Endothelial cell of umbilical vein (primary cell): Measurements from ENCODE around the gene MAPK9. TPM values are rescaled to one million over a fixed set of nuclear protein-coding genes. Genes with fewer than 3 reads are reported as not detected.

Experiments
- BruUV-seq: library from RNA; stranded (reverse); fragments of 400-500 nt; replicated peaks from 2 replicates; lab custom pipeline; 2021; lab: Mats Ljungman, UMichigan
- CTCF ChIA-PET: fragments of 300-600, 350-600 bp; sonication (Branson Sonifier 250); formaldehyde crosslinking; loops from one replicate; lab custom pipeline; 2021; ENCODE audit warnings: antibody characterized with exemption, inconsistent platforms; lab: Charles Lee
- POLR2A ChIA-PET: fragments of 300-600, 350-600 bp; sonication (Branson Sonifier 250); formaldehyde crosslinking; loops from one replicate; lab custom pipeline; 2021; ENCODE audit warnings: antibody characterized with exemption, inconsistent platforms; lab: Charles Lee
- DNase-seq: peaks from one replicate; pipeline ENCODE4 v3.0.0-alpha.2; 2011; ENCODE audit warnings: low read depth, low spot score
- FAIRE-seq: peaks from 2 replicates; lab custom pipeline; 2011; peaks lifted over from hg19 to GRCh38; lab: Jason Lieb, UNC
- H2AFZ ChIP-seq: 2 replicates; pipeline ENCODE4 v1.6.0; 2012; ENCODE audit warnings: low read depth, low read length, control low read depth, inconsistent platforms
- H3K27ac ChIP-seq: 2 replicates; pipeline ENCODE4 v1.5.1; 2011; ENCODE audit warnings: low read depth, mild to moderate bottlenecking, control low read depth, low read length, moderate library complexity; ENCODE audit not compliant: insufficient read depth
- H3K27me3 ChIP-seq, 2 experiments: 2 replicates each; pipeline versions ENCODE4 v1.6.0 to v1.6.1; 2011; ENCODE audit warnings: low read length in 2 of 2, mixed read lengths in 1 of 2; ENCODE audit not compliant: control insufficient read depth in 2 of 2, insufficient read depth in 2 of 2
- H3K36me3 ChIP-seq, 2 experiments: 2 replicates in 1 of 2; 3 replicates in 1 of 2; pipeline ENCODE4 v1.5.1; 2011; ENCODE audit warnings: low read length in 2 of 2, mild to moderate bottlenecking in 1 of 2, moderate library complexity in 1 of 2; ENCODE audit not compliant: control insufficient read depth in 2 of 2, insufficient read depth in 2 of 2; ENCODE audit errors: extremely low read depth in 1 of 2
- H3K4me1 ChIP-seq: 3 replicates; pipeline ENCODE4 v1.5.1; 2011; ENCODE audit warnings: mild to moderate bottlenecking, low read length; ENCODE audit not compliant: control insufficient read depth, insufficient read depth; ENCODE audit errors: extremely low read depth
- H3K4me2 ChIP-seq: 2 replicates; pipeline ENCODE4 v1.6.1; 2011; ENCODE audit warnings: low read length, control low read depth, mixed read lengths; ENCODE audit not compliant: insufficient read depth
- H3K4me3 ChIP-seq, 3 experiments: fragments of 200-600 bp in 1 of 3; sonication (generic), shearing (Covaris generic) in 1 of 3; replicated peaks in 1 of 3; 2 replicates each; pipeline ENCODE4 v1.5.1; 2011 to 2016; ENCODE audit warnings: control low read depth in 3 of 3, low read length in 3 of 3, mild to moderate bottlenecking in 2 of 3, inconsistent platforms in 1 of 3, low read depth in 1 of 3, moderate library complexity in 1 of 3; ENCODE audit not compliant: insufficient read depth in 1 of 3
- H3K79me2 ChIP-seq: 2 replicates; pipeline ENCODE4 v1.6.0; 2012; ENCODE audit warnings: low read length, inconsistent platforms; ENCODE audit not compliant: control insufficient read depth, insufficient read depth
- H3K9ac ChIP-seq: replicated peaks from 2 replicates; pipeline ENCODE3; 2011; ENCODE audit warnings: low read length, control low read depth; ENCODE audit not compliant: insufficient read depth; ENCODE audit errors: extremely low read depth
- H3K9me1 ChIP-seq: replicated peaks from 3 replicates; pipeline ENCODE4 v1.6.0; 2011; ENCODE audit warnings: mild to moderate bottlenecking, low read length; ENCODE audit not compliant: control insufficient read depth, insufficient read depth; ENCODE audit errors: extremely low read depth
- H3K9me3 ChIP-seq: replicated peaks from 2 replicates; pipeline ENCODE4 v1.5.1; 2012; ENCODE audit warnings: low read length, inconsistent platforms; ENCODE audit not compliant: control insufficient read depth, insufficient read depth
- H4K20me1 ChIP-seq: replicated peaks from 2 replicates; pipeline ENCODE3; 2011; ENCODE audit warnings: mild to moderate bottlenecking, low read length; ENCODE audit not compliant: control insufficient read depth, insufficient read depth; ENCODE audit errors: extremely low read depth
- EZH2 ChIP-seq: IDR thresholded peaks from 2 replicates; pipeline ENCODE4 v1.6.1; 2012; ENCODE audit warnings: borderline replicate concordance, low read depth, mild to moderate bottlenecking, moderate library complexity, low read length, inconsistent platforms; ENCODE audit not compliant: severe bottlenecking
- FOS ChIP-seq: IDR thresholded peaks from 2 replicates; pipeline ENCODE4 v1.6.1; 2011; ENCODE audit warnings: mild to moderate bottlenecking, low read length, moderate library complexity, borderline replicate concordance; ENCODE audit not compliant: insufficient read depth
- GATA2 ChIP-seq: IDR thresholded peaks from 2 replicates; pipeline ENCODE4 v1.7.0; 2011; ENCODE audit warnings: low read depth, mild to moderate bottlenecking, moderate library complexity, mixed read lengths, low read length; ENCODE audit not compliant: insufficient read length, insufficient read depth
- JUN ChIP-seq: IDR thresholded peaks from 2 replicates; pipeline ENCODE4 v1.6.1; 2011; ENCODE audit warnings: borderline replicate concordance, low read depth; ENCODE audit not compliant: insufficient read length, insufficient read depth
- MYC ChIP-seq: IDR thresholded peaks from one replicate; pipeline ENCODE4 v1.6.1; 2011; ENCODE audit warnings: mild to moderate bottlenecking, low read depth, low read length
- POLR2A ChIP-seq: IDR thresholded peaks from 2 replicates; pipeline ENCODE4 v1.6.1; 2012; ENCODE audit warnings: low read depth, mild to moderate bottlenecking, control low read depth, low read length
- POLR2AphosphoS5 ChIP-seq: IDR thresholded peaks from 2 replicates; pipeline ENCODE4 v1.6.1; 2012; ENCODE audit warnings: low read depth, mild to moderate bottlenecking, control low read depth, low read length, moderate library complexity; ENCODE audit not compliant: insufficient read depth
- dilution Hi-C: fragments of 300-500 bp; cut with MboI; formaldehyde crosslinking; loops from one replicate; pipeline ENCODE4 v1.15.0; 2019; ENCODE audit warnings: low sequenced_read_pairs; ENCODE audit not compliant: extremely low pct_ligation_motif_present
- intact Hi-C: fragments of 100-400 bp; cut with micrococcal nuclease; formaldehyde crosslinking; loops from one replicate; pipeline ENCODE4 v1.10.0; 2022
- polyA plus RNA-seq, 4 experiments: library from polyadenylated mRNA; depleted of rRNA in 3 of 4; stranded (reverse) in 3 of 4; unstranded in 1 of 4; fragments of >200 nt; gene quantifications; 2 replicates each; pipeline versions ENCODE4 v1.2.1 to v1.2.3, GENCODE V29; 2011 to 2012; ENCODE audit warnings: missing spikeins in 1 of 4
- total RNA-seq: library from RNA; stranded (reverse); gene quantifications from 2 replicates; pipeline ENCODE4 v1.2.3, GENCODE V29; 2021
- TF ChIP-seq, protein P1 (sequence below): IDR thresholded peaks from 2 replicates; pipeline ENCODE4 v1.6.1; 2011; ENCODE audit not compliant: insufficient read depth, insufficient read length
- TF ChIP-seq, protein P2 (sequence below), 2 donors: IDR thresholded peaks; 1 replicate in 1 of 2; 2 replicates in 1 of 2; pipeline ENCODE4 v1.5.1; 2011; ENCODE audit warnings: low read length in 2 of 2, mild to moderate bottlenecking in 2 of 2, moderate library complexity in 2 of 2, control low read depth in 1 of 2, inconsistent platforms in 1 of 2, low read depth in 1 of 2; ENCODE audit not compliant: insufficient read depth in 1 of 2; ENCODE audit errors: extremely low read depth in 1 of 2

Gene MAPK9
- total and polyA plus RNA-seq, 2 donors (not counting 3 experiments of a cell fraction or from before 2014, with no cell fraction given), result 24.6 to 34.8 TPM

DNA sequence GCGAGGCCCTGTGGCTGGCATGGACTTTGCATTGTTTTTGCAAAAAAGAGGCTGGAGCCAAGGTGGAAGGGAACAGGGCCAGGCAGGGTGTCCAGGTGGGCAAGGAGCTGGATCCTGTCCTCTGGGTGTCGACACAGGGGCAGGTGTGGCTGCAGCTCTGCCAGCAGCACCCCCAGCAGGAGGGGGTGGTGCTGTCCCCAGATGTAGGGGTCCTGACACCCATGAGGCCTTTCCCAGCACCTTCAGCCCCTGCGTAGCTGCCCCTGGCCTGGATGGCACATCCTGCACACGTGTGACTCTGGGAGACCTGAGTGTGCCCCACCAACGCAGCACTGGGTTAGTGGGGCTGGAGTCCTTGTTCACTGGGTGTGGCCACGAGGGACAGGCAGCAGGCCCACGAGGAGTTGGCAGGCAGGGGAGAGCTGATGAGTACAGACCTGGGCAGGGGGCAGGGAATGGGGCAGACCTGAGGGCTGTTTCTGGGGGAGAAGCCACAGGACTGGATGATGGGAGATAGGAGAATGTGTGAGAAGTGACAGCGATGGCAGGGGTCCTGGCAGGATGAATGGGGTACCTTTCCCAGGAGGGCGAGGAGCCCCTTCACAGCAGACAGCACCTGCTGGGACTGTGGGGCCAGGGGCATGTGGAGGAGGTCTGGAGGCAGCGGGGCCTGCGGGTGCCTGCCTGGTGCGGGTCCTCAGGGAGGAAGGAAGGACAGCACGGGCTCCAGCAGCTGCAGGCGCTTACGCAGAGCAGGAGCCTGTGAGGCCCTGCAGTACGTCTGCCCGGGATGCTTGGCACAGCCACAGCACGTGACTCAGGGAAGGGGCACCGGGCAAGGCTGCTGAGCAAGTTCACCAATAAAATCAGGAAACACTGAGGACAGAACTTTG is 79.3 kb downstream of the MAPK9 start:
- H2AFZ ChIP-seq, result no peak overlapping the region
- no peak overlapping the region for H3K9ac ChIP-seq
- BruUV-seq, result no TSS peak
- DNase-seq, result peak; percentile 40
- FAIRE-seq, result no peak
- ChIA-PET CTCF (interaction anchor here (1.0 kb wide), 1 partner anchor 116 kb away, joined by 3 read pairs; no protein-coding TSS in a partner anchor), POLR2A (no interaction called here)
- peaks cover 3% of the 10 kb centered on the region for H3K4me1 ChIP-seq
- no peaks in the 10 kb centered on the region for H3K36me3 ChIP-seq
- intact Hi-C loops (no loop called here), dilution Hi-C loops (no loop called here)
- no peak overlapping the region for H3K4me3 ChIP-seq
- peaks cover 7 to 10% of the 10 kb centered on the region in 2 experiments for H3K27me3 ChIP-seq
- H3K27ac ChIP-seq, result no peak overlapping the region
- no peaks in the 10 kb centered on the region for H4K20me1 ChIP-seq
- TF ChIP-seq GATA2, result no peak
- TF ChIP-seq, protein P1, sequence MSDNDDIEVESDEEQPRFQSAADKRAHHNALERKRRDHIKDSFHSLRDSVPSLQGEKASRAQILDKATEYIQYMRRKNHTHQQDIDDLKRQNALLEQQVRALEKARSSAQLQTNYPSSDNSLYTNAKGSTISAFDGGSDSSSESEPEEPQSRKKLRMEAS, result no peak
- no peak for TF ChIP-seq POLR2AphosphoS5
- TF ChIP-seq MYC, result no peak
- TF ChIP-seq EZH2, result no peak
- no peak for TF ChIP-seq FOS
- TF ChIP-seq, protein P2, sequence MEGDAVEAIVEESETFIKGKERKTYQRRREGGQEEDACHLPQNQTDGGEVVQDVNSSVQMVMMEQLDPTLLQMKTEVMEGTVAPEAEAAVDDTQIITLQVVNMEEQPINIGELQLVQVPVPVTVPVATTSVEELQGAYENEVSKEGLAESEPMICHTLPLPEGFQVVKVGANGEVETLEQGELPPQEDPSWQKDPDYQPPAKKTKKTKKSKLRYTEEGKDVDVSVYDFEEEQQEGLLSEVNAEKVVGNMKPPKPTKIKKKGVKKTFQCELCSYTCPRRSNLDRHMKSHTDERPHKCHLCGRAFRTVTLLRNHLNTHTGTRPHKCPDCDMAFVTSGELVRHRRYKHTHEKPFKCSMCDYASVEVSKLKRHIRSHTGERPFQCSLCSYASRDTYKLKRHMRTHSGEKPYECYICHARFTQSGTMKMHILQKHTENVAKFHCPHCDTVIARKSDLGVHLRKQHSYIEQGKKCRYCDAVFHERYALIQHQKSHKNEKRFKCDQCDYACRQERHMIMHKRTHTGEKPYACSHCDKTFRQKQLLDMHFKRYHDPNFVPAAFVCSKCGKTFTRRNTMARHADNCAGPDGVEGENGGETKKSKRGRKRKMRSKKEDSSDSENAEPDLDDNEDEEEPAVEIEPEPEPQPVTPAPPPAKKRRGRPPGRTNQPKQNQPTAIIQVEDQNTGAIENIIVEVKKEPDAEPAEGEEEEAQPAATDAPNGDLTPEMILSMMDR (IDR thresholded peaks at IDR 0.05; ENCODE audit: extremely low read depth in 1 of 2, insufficient read depth in 1 of 2, low read depth in 1 of 2, low read length in 2 of 2), result no peak
- TF ChIP-seq POLR2A, result no peak
- no peak for TF ChIP-seq JUN
- no peaks in the 10 kb centered on the region for H3K9me3 ChIP-seq
- no peak overlapping the region for H3K4me2 ChIP-seq
- no peaks in the 10 kb centered on the region for H3K79me2 ChIP-seq
- no peaks in the 10 kb centered on the region for H3K9me1 ChIP-seq
